ENCODE measurements around the gene ZNF827. TPM values are rescaled to one million over a fixed set of nuclear protein-coding genes. Genes with fewer than 3 reads are reported as not detected.
"Not testable (repeated sequence)": the region's sequence is repeated elsewhere in the genome, so short reads cannot be mapped to it uniquely, and the experiment has no call there.

Gene ZNF827
- total and polyA plus RNA-seq, 11 donors = 4.5 to 30.1 (median 18.1) TPM

DNA sequence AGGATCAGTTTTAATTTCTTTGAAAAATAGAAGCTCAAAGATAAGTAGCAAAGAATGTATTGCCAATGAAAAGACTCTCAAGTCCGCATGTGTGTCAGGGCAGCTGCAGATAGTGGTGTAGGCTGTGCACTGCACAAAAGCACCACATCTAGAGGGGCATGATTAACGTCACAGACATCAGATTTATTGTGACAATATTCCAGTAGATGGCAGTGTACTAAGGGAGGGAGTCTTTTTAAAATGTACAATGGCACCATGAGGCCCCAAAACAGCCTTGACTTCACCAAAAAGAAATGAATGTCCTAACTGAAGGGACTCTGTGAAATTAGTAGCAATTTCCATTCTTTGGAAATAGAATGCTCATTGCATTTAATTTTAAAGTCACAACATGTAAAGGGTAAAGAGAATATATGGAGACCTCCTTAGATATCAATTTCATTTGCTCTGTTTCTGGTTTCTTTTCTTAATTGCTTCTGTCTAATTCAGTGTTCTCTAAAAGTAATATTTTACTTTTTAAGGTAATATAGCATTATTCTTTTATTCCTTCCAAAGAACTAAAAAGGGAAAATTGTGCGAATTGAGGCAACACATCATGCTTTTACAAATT, 98.4 kb downstream of the ZNF827 start:
- 55 to 60% (median 58%) methylated on average over 3 of the region's 3 CpGs for WGBS, 4 donors
- Histone ChIP-seq H3K36me3 (peaks cover 0 to 25% (median 0%) of the 10 kb centered on the region in 9 donors), H3K9me3 (no peaks in the 10 kb centered on the region), H3K27ac (no peak overlapping the region), H3K4me3 (no peak overlapping the region), H3K27me3 (no peaks in the 10 kb centered on the region), H3K4me1 (peaks cover 0 to 23% (median 0%) of the 10 kb centered on the region in 12 donors)
- ATAC-seq = peak; percentile 58 to 86 (median 80)
- DNase-seq = no peak
- intact Hi-C loops (cut with DNase I) = loop anchor here in 4 of 10 donors (5.0 to 10.0 kb wide), 4 partner anchors 47 to 1075 kb away; partner anchors contain the start of gene ZNF827 (in 4 of the 4)
- TF ChIP-seq CTCF (IDR thresholded peaks at IDR 0.05) (peak in 11 of 12 donors; percentile 29 to 69 (median 55)), POLR2A (IDR thresholded peaks at IDR 0.05) (no peak)

- DNase-seq (no peak), ATAC-seq (no peak)
- TF ChIP-seq CTCF (IDR thresholded peaks at IDR 0.05) (no peak), POLR2A (IDR thresholded peaks at IDR 0.05) (no peak)
- Histone ChIP-seq H3K4me3 (no peak overlapping the region), H3K27me3 (no peaks in the 10 kb centered on the region), H3K9me3 (no peaks in the 10 kb centered on the region), H3K4me1 (peaks cover 0 to 23% (median 0%) of the 10 kb centered on the region in 12 donors), H3K27ac (no peak overlapping the region), H3K36me3 (peaks cover 0 to 16% (median 0%) of the 10 kb centered on the region in 9 donors)
- intact Hi-C loops (cut with DNase I) = no loop called here
- 83 to 93% (median 86%) methylated on average over 10 of the region's 10 CpGs for WGBS, 4 donors
These were observed 99.5 kb downstream of the ZNF827 start for GRCh38 chr4:145839151-145839550.

GRCh38 chr4:145832384-145832783, 106.2 kb downstream of the ZNF827 start:
- 91 to 95% (median 95%) methylated on average over 4 of the region's 4 CpGs for WGBS, 4 donors
- ATAC-seq; H3K36me3 ChIP-seq; H3K27ac ChIP-seq; H3K9me3 ChIP-seq; H3K27me3 ChIP-seq; intact Hi-C loops (cut with DNase I); H3K4me3 ChIP-seq; DNase-seq: not testable (repeated sequence)
- H3K4me1 ChIP-seq = peaks cover 0 to 24% (median 0%) of the 10 kb centered on the region in 12 donors

DNA sequence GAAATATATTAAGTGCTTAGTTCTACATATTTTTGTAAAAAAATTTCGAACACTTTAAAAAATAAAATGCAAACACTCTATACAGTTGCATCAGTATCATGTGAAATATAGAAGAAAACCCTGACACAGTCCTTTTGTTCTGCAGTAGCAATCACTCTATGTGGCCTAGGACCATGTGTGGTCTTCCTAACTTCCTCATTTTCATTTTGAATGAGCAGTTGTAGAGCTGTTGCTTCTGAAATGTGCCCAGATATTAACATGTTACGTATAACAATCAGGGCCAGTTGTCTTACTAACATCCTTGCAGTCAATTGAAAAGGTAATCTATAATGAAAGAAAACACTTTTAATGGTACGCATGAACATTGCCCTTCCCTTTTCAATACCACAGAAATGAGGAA, 107.9 kb downstream of the ZNF827 start:
- H3K4me1 ChIP-seq = peaks cover 0 to 24% (median 0%) of the 10 kb centered on the region in 12 donors
- intact Hi-C loops (cut with DNase I) = no loop called here
- peak in 1 of 4 donors; percentile 54 for ATAC-seq

More for the DNA sequence above, 107.9 kb downstream of the ZNF827 start:
- whole genome bisulfite sequencing, 4 donors = 91 to 94% (median 92%) methylated on average over 3 of the region's 3 CpGs
- Histone ChIP-seq H3K27me3 (no peaks in the 10 kb centered on the region), H3K9me3 (no peaks in the 10 kb centered on the region), H3K27ac (peak overlapping the region in 1 of 12 donors; percentile 29), H3K4me3 (no peak overlapping the region), H3K36me3 (peaks cover 0 to 3% (median 0%) of the 10 kb centered on the region in 9 donors)
- DNase-seq = no peak
- TF ChIP-seq CTCF (IDR thresholded peaks at IDR 0.05) = no peak
- TF ChIP-seq POLR2A (IDR thresholded peaks at IDR 0.05) = no peak
